ENCODE data around the gene TERT. TPM values are rescaled to one million over a fixed set of nuclear protein-coding genes. Genes with fewer than 3 reads are reported as not detected.
"Not testable (repeated sequence)": the region's sequence is repeated elsewhere in the genome, so short reads cannot be mapped to it uniquely, and the experiment has no call there.

TERT gene
- total and polyA plus RNA-seq, 8 donors: 0.19 to 4.0 (median 0.38) TPM; not detected in 4

DNA sequence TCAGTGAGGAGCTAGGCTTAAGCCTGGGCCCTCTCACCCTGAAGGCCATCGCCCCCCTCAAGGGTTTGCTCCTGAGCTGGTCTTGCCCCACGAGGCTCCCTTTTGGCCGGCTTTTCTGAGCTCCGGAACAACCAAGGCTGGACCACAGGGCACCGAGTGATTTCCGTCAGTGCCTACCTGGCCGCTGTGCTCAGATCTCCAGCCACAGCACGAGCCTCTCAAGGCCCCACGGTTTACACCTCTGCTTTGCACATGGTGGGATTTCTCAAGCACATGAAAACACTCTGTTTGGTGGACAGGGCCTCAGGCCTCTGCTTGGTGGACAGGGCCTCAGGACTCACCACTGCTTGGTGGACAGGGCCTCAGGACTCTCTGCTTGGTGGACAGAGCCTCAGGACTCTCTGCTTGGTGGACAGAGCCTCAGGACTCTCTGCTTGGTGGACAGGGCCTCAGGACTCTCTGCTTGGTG lies 34.3 kb upstream of the TERT start:
- WGBS, 5 donors: 94 to 100% (median 95%) methylated on average over 9 of the region's 9 CpGs
- Histone ChIP-seq H3K9me3 (no peaks in the 10 kb centered on the region), H3K4me3 (no peak overlapping the region), H3K27me3 (no peaks in the 10 kb centered on the region), H3K4me1 (peaks cover 19 to 42% (median 38%) of the 10 kb centered on the region in 4 donors), H3K27ac (peak overlapping the region in 4 of 5 donors; percentile 12 to 86 (median 83)), H3K36me3 (peaks cover 52 to 86% (median 82%) of the 10 kb centered on the region in 4 donors)
- intact Hi-C loops (cut with DNase I; ENCODE audit: low total_unique reads): no loop called here
- TF ChIP-seq, protein P1, sequence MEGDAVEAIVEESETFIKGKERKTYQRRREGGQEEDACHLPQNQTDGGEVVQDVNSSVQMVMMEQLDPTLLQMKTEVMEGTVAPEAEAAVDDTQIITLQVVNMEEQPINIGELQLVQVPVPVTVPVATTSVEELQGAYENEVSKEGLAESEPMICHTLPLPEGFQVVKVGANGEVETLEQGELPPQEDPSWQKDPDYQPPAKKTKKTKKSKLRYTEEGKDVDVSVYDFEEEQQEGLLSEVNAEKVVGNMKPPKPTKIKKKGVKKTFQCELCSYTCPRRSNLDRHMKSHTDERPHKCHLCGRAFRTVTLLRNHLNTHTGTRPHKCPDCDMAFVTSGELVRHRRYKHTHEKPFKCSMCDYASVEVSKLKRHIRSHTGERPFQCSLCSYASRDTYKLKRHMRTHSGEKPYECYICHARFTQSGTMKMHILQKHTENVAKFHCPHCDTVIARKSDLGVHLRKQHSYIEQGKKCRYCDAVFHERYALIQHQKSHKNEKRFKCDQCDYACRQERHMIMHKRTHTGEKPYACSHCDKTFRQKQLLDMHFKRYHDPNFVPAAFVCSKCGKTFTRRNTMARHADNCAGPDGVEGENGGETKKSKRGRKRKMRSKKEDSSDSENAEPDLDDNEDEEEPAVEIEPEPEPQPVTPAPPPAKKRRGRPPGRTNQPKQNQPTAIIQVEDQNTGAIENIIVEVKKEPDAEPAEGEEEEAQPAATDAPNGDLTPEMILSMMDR (IDR thresholded peaks at IDR 0.05): no peak
- TF ChIP-seq EP300 (IDR thresholded peaks at IDR 0.05) (no peak), POLR2A (IDR thresholded peaks at IDR 0.05) (no peak)
- no peak for DNase-seq

DNA sequence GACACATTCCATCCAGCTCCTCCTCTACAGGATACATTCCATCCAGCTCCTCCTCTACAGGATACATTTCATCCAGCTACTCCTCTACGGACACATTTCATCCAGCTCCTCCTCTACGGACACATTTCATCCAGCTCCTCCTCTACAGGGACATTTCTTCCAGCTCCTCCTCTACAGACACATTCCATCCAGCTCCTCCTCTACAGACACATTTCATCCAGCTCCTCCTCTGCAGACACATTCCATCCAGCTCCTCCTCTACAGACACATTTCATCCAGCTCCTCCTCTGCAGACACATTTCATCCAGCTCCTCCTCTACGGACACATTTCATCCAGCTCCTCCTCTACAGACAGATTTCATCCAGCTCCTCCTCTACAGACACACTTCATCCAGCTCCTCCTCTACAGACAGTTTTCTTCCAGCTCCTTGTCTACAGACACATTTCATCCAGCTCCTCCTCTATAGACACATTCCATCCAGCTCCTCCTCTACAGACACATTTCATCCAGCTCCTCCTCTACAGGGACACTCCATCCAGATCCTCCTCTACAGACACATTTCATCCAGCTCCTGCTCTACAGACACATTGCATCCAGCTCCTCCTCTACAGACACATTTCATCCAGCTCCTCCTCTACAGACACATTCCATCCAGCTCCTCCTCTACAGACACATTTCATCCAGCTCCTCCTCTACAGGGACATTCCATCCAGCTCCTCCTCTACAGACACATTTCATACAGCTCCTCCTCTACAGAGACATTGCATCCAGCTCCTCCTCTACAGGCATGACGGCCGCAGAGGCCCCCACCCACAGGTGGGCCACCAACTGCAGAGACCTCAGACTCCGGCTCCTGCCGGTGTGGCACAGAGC lies 33.6 kb upstream of the TERT start:
- H3K9me3 ChIP-seq; H3K4me3 ChIP-seq; intact Hi-C loops (cut with DNase I; ENCODE audit: low total_unique reads); H3K27me3 ChIP-seq; DNase-seq: not testable (repeated sequence)
- 78 to 88% (median 82%) methylated on average over 7 of the region's 7 CpGs for WGBS, 5 donors
- H3K36me3 ChIP-seq: peaks cover 52 to 86% (median 82%) of the 10 kb centered on the region in 4 donors
- peak overlapping the region in 4 of 5 donors; percentile 12 to 86 (median 83) for H3K27ac ChIP-seq
- peaks cover 19 to 42% (median 38%) of the 10 kb centered on the region in 4 donors for H3K4me1 ChIP-seq

DNA sequence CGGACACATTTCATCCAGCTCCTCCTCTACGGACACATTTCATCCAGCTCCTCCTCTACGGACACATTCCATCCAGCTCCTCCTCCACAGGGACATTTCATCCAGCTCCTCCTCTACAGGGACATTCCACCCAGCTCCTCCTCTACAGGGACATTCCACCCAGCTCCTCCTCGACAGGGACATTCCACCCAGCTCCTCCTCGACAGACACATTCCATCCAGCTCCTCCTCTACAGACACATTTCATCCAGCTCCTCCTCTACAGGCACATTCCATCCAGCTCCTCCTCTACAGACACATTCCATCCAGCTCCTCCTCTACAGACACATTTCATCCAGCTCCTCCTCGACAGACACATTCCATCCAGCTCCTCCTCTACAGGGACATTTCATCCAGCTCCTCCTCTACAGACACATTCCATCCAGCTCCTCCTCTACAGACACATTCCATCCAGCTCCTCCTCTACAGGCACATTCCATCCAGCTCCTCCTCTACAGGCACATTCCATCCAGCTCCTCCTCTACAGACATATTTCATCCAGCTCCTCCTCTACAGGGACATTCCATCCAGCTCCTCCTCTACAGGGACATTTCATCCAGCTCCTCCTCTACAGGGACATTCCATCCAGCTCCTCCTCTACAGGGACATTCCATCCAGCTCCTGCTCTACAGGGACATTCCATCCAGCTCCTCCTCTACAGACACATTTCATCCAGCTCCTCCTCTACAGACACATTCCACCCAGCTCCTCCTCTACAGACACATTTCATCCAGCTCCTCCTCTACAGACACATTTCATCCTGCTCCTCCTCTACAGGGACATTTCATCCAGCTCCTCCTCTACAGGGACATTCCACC lies 32.3 kb upstream of the TERT start:
- H3K27ac ChIP-seq: peak overlapping the region in 1 of 5 donors; percentile 18
- H3K4me3 ChIP-seq; DNase-seq; H3K27me3 ChIP-seq; H3K9me3 ChIP-seq; intact Hi-C loops (cut with DNase I; ENCODE audit: low total_unique reads): not testable (repeated sequence)
- 63 to 72% (median 66%) methylated on average over 6 of the region's 6 CpGs for WGBS, 5 donors
- H3K36me3 ChIP-seq: peaks cover 62 to 87% (median 83%) of the 10 kb centered on the region in 4 donors
- peaks cover 19 to 36% (median 31%) of the 10 kb centered on the region in 4 donors for H3K4me1 ChIP-seq

DNA sequence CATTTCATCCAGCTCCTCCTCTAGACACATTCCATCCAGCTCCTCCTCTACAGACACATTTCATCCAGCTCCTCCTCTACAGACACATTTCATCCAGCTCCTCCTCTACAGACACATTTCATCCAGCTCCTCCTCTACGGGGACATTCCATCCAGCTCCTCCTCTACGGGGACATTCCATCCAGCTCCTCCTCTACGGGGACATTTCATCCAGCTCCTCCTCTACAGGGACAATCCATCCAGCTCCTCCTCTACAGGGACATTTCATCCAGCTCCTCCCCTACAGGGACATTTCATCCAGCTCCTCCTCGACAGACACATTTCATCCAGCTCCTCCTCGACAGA lies 31.6 kb upstream of the TERT start:
- intact Hi-C loops (cut with DNase I; ENCODE audit: low total_unique reads); H3K27me3 ChIP-seq; H3K9me3 ChIP-seq; H3K4me3 ChIP-seq; DNase-seq: not testable (repeated sequence)
- H3K4me1 ChIP-seq: peaks cover 15 to 30% (median 25%) of the 10 kb centered on the region in 4 donors
- 69 to 79% (median 76%) methylated on average over 5 of the region's 5 CpGs for WGBS, 5 donors
- peak overlapping the region in 1 of 5 donors; percentile 18 for H3K27ac ChIP-seq
- peaks cover 63 to 87% (median 83%) of the 10 kb centered on the region in 4 donors for H3K36me3 ChIP-seq

- Histone ChIP-seq H3K4me1 (peaks cover 10 to 25% (median 20%) of the 10 kb centered on the region in 4 donors), H3K4me3 (no peak overlapping the region), H3K36me3 (peaks cover 63 to 87% (median 83%) of the 10 kb centered on the region in 4 donors), H3K9me3 (no peaks in the 10 kb centered on the region), H3K27me3 (no peaks in the 10 kb centered on the region), H3K27ac (peak overlapping the region in 1 of 5 donors; percentile 18)
- no peak for TF ChIP-seq EP300 (IDR thresholded peaks at IDR 0.05)
- TF ChIP-seq POLR2A (IDR thresholded peaks at IDR 0.05): no peak
- TF ChIP-seq POLR2AphosphoS5 (IDR thresholded peaks at IDR 0.05): no peak
- TF ChIP-seq, protein P1 (IDR thresholded peaks at IDR 0.05): no peak
- 74 to 86% (median 81%) methylated on average over 13 to 22 of the region's 22 CpGs for WGBS, 5 donors
- intact Hi-C loops (cut with DNase I; ENCODE audit: low total_unique reads): no loop called here
- DNase-seq: no peak
Observed at GRCh38 chr5:1325870-1326531, 31.1 kb upstream of the TERT start.

Measured in stomach (tissue), 9 donors.